ENCODE results near the gene APLP1. TPM values are rescaled to one million over a fixed set of nuclear protein-coding genes. Genes with fewer than 3 reads are reported as not detected.
A peak's percentile ranks its signal among the peaks of the same experiment; 100 is the strongest.
"Not testable (repeated sequence)": the region's sequence is repeated elsewhere in the genome, so short reads cannot be mapped to it uniquely, and the experiment has no call there.

Gene APLP1
- total RNA-seq, 1 donor: not detected

GRCh38 chr19:35902870-35903475 lies 34.6 kb downstream of the APLP1 start:
- Histone ChIP-seq H3K27me3 (ENCODE audit: insufficient read depth, low read length) (no peaks in the 10 kb centered on the region), H3K4me3 (ENCODE audit: low read length) (peak overlapping the region; percentile 98), H3K9me3 (ENCODE audit: low read depth, low read length) (no peaks in the 10 kb centered on the region), H3K4me1 (ENCODE audit: insufficient read depth, low read length) (peaks cover 80% of the 10 kb centered on the region)

GRCh38 chr19:35903550-35904179 lies 35.3 kb downstream of the APLP1 start:
- H3K9me3 ChIP-seq (ENCODE audit: low read depth, low read length): no peaks in the 10 kb centered on the region
- H3K4me3 ChIP-seq (ENCODE audit: low read length): peak overlapping the region; percentile 98
- peaks cover 79% of the 10 kb centered on the region for H3K4me1 ChIP-seq (ENCODE audit: insufficient read depth, low read length)
- no peaks in the 10 kb centered on the region for H3K27me3 ChIP-seq (ENCODE audit: insufficient read depth, low read length)

GRCh38 chr19:35904311-35905068 lies 36.1 kb downstream of the APLP1 start:
- Histone ChIP-seq H3K4me3 (ENCODE audit: low read length) (peak overlapping the region; percentile 19), H3K9me3 (ENCODE audit: low read depth, low read length) (no peaks in the 10 kb centered on the region), H3K4me1 (ENCODE audit: insufficient read depth, low read length) (peaks cover 84% of the 10 kb centered on the region)

DNA sequence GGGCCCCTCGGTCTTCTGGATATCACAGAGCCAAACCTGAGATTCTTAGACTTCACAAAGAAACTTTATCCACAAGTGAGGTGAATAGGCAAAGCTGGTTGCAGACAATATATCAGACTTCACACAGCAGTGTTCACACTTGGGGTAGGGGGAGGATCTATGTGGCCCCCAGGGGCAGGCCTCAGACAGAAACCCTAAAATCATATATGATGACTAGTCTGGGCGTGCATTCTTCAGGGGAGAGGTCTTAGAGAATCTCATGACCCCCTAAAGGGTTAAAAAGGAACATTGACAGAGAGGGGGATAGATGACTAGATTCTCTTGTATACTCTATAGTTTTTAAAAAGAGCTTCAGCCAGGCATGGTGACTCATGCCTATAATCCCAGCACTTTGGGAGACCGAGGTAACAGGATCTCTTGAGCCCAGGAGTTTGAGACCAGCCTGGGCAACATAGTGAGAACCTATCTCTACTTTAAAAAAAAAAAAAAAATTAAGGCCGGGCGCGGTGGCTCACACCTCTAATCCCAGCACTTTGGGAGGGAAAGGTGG lies 36.9 kb downstream of the APLP1 start:
- no peaks in the 10 kb centered on the region for H3K9me3 ChIP-seq (ENCODE audit: low read depth, low read length)
- peak overlapping the region; percentile 19 for H3K4me3 ChIP-seq (ENCODE audit: low read length)
- peaks cover 92% of the 10 kb centered on the region for H3K4me1 ChIP-seq (ENCODE audit: insufficient read depth, low read length)
- H3K27me3 ChIP-seq (ENCODE audit: insufficient read depth, low read length): no peaks in the 10 kb centered on the region

More at GRCh38 chr19:35904311-35905068, 36.1 kb downstream of the APLP1 start:
- no peaks in the 10 kb centered on the region for H3K27me3 ChIP-seq (ENCODE audit: insufficient read depth, low read length)

DNA sequence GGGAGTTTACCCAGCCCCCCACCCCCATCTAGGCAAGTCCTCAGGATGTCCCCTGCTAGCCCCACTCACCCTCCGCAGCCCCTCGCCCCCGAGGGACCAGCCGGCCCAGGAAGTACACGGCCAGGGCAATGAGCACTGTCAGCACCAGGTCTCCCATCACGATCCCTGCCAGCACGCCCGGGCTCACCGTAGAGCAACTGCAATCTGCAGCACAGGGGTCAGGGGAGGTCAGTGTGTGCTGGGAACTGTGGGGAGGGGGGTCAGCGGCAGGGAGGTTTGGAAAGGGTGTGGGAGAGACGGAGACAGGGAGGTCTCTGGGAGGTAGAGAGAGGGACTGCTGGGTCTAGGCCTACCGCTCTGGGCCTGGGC lies 39.0 kb downstream of the APLP1 start:
- H3K9me3 ChIP-seq (ENCODE audit: low read depth, low read length): no peaks in the 10 kb centered on the region
- no peaks in the 10 kb centered on the region for H3K27me3 ChIP-seq (ENCODE audit: insufficient read depth, low read length)
- peaks cover 95% of the 10 kb centered on the region for H3K4me1 ChIP-seq (ENCODE audit: insufficient read depth, low read length)
- peak overlapping the region; percentile 78 for H3K4me3 ChIP-seq (ENCODE audit: low read length)

GRCh38 chr19:35908010-35908441 lies 39.7 kb downstream of the APLP1 start, which contains the start of gene TYROBP:
Gene TYROBP, minus strand, starts transcription at chr19:35908295. Its CDS starts 67 bp downstream, at chr19:35908228.
- Histone ChIP-seq H3K4me1 (ENCODE audit: insufficient read depth, low read length) (peaks cover 95% of the 10 kb centered on the region), H3K9me3 (ENCODE audit: low read depth, low read length) (no peaks in the 10 kb centered on the region), H3K27me3 (ENCODE audit: insufficient read depth, low read length) (no peaks in the 10 kb centered on the region), H3K4me3 (ENCODE audit: low read length) (peak within 1 kb of the TSS; percentile 78)

GRCh38 chr19:35908973-35909683 lies 40.8 kb downstream of the APLP1 start:
- Histone ChIP-seq H3K4me3 (ENCODE audit: low read length) (peak overlapping the region; percentile 78), H3K27me3 (ENCODE audit: insufficient read depth, low read length) (no peaks in the 10 kb centered on the region), H3K9me3 (ENCODE audit: low read depth, low read length) (no peaks in the 10 kb centered on the region), H3K4me1 (ENCODE audit: insufficient read depth, low read length) (peaks cover 95% of the 10 kb centered on the region)

GRCh38 chr19:35909684-35910035 lies 41.3 kb downstream of the APLP1 start:
- Histone ChIP-seq H3K9me3 (ENCODE audit: low read depth, low read length) (no peaks in the 10 kb centered on the region), H3K4me1 (ENCODE audit: insufficient read depth, low read length) (peaks cover 95% of the 10 kb centered on the region), H3K27me3 (ENCODE audit: insufficient read depth, low read length) (no peaks in the 10 kb centered on the region), H3K4me3 (ENCODE audit: low read length) (no peak overlapping the region)

- not testable (repeated sequence) for H3K9me3 ChIP-seq (ENCODE audit: low read depth, low read length); H3K4me3 ChIP-seq (ENCODE audit: low read length); H3K27me3 ChIP-seq (ENCODE audit: insufficient read depth, low read length)
- H3K4me1 ChIP-seq (ENCODE audit: insufficient read depth, low read length): peaks cover 95% of the 10 kb centered on the region
These were observed 42.0 kb downstream of the APLP1 start for GRCh38 chr19:35910355-35910754.

GRCh38 chr19:35911173-35911572 lies 42.8 kb downstream of the APLP1 start:
- no peaks in the 10 kb centered on the region for H3K9me3 ChIP-seq (ENCODE audit: low read depth, low read length)
- peaks cover 94% of the 10 kb centered on the region for H3K4me1 ChIP-seq (ENCODE audit: insufficient read depth, low read length)
- H3K4me3 ChIP-seq (ENCODE audit: low read length): no peak overlapping the region
- no peaks in the 10 kb centered on the region for H3K27me3 ChIP-seq (ENCODE audit: insufficient read depth, low read length)

- Histone ChIP-seq H3K4me1 (ENCODE audit: insufficient read depth, low read length) (peaks cover 88% of the 10 kb centered on the region), H3K27me3 (ENCODE audit: insufficient read depth, low read length) (no peaks in the 10 kb centered on the region), H3K4me3 (ENCODE audit: low read length) (no peak overlapping the region)
These were observed 43.4 kb downstream of the APLP1 start for GRCh38 chr19:35911790-35912189.

DNA sequence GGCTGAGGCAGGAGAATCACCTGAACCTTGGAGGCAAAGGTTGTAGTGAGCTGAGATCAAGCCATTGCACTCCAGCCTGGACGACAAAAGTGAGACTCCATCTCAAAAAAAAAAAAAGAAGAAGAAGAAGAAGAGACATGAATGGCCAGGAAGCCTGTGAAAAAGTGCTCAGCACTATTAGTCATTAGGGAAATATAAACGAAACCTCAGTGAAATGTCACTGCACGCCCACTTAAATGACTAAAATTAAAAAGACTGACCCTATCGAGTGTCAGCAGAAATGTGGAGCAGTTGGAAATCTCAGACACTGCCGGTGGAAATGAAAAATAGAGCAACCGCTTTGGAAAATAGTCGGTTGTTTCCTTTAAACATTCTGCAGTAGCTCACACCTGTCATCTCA lies 45.2 kb downstream of the APLP1 start:
- no peak overlapping the region for H3K4me3 ChIP-seq (ENCODE audit: low read length)
- H3K27me3 ChIP-seq (ENCODE audit: insufficient read depth, low read length): no peaks in the 10 kb centered on the region
- peaks cover 73% of the 10 kb centered on the region for H3K4me1 ChIP-seq (ENCODE audit: insufficient read depth, low read length)

More at GRCh38 chr19:35911790-35912189, 43.4 kb downstream of the APLP1 start:
- H3K9me3 ChIP-seq (ENCODE audit: low read depth, low read length): no peaks in the 10 kb centered on the region

DNA sequence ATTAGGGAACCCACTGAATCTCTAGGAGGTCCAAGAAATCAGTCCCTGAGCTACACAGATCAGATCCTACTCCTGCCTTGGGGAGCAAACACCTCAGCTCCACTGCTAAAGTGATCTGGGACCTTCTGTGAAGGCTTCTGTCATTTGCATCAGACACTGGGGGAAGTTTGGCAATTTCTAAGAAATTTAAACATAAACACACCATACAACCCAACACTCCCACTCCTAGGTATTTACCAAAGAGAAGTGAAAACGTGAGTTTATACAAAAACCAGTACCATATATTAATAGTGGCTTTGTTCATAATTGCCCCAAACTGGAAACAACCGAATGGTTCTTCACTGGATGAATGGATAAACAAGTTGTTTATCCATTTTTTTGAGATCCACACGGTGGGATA lies 47.1 kb downstream of the APLP1 start:
- Histone ChIP-seq H3K4me3 (ENCODE audit: low read length) (no peak overlapping the region), H3K9me3 (ENCODE audit: low read depth, low read length) (no peaks in the 10 kb centered on the region), H3K27me3 (ENCODE audit: insufficient read depth, low read length) (no peaks in the 10 kb centered on the region), H3K4me1 (ENCODE audit: insufficient read depth, low read length) (peaks cover 55% of the 10 kb centered on the region)

More for the DNA sequence above, 45.2 kb downstream of the APLP1 start:
- no peaks in the 10 kb centered on the region for H3K9me3 ChIP-seq (ENCODE audit: low read depth, low read length)

- no peaks in the 10 kb centered on the region for H3K27me3 ChIP-seq (ENCODE audit: insufficient read depth, low read length)
- no peaks in the 10 kb centered on the region for H3K9me3 ChIP-seq (ENCODE audit: low read depth, low read length)
- H3K4me3 ChIP-seq (ENCODE audit: low read length): no peak overlapping the region
- H3K4me1 ChIP-seq (ENCODE audit: insufficient read depth, low read length): peaks cover 17% of the 10 kb centered on the region
These were observed 50.9 kb downstream of the APLP1 start for GRCh38 chr19:35919306-35919705.

DNA sequence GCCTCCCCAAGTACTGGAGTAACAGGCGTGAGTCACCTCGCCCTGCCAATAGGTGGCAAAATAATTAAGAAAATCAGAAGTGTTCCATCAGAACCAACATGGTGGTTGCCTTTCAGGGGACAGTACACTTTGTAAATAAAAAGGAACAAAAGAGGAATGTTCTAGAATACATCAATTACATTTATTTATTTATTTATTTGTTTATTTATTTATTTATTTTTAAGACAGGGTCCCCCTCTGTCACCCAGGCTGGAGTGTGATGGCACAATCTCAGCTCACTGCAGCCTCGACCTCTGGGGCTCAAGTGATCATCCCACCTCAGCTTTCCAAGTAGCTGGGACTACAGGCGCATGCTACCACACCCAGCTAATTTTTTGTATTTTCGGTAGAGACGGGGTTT lies 52.6 kb downstream of the APLP1 start:
- Histone ChIP-seq H3K27me3 (ENCODE audit: insufficient read depth, low read length) (no peaks in the 10 kb centered on the region), H3K4me3 (ENCODE audit: low read length) (no peak overlapping the region), H3K4me1 (ENCODE audit: insufficient read depth, low read length) (peaks cover under 1% of the 10 kb centered on the region), H3K9me3 (ENCODE audit: low read depth, low read length) (no peaks in the 10 kb centered on the region)
